Fibroblast of gingiva (primary cell): ENCODE data around the gene RTN4.
"Not testable (repeated sequence)": the region's sequence is repeated elsewhere in the genome, so short reads cannot be mapped to it uniquely, and the experiment has no call there.

ENCODE experiments used
- DNase-seq: peaks from one replicate; pipeline ENCODE4 v3.0.0-alpha.2; 2011; ENCODE audit warnings: low read depth

The RTN4 gene

GRCh38 chr2:55050100-55050994 lies at the start of gene RTN4:
RTN4 (minus strand) TSS chr2:55050451; CDS start chr2:55050300, 151 bp downstream.
- DNase-seq: peak; percentile 100

GRCh38 chr2:55099493-55099877 lies 49.2 kb upstream of the RTN4 start:
- no peak for DNase-seq

- DNase-seq: no peak
These were observed 47.5 kb upstream of the RTN4 start for GRCh38 chr2:55097461-55098410.

- DNase-seq: no peak
These were observed 46.8 kb upstream of the RTN4 start for GRCh38 chr2:55097082-55097460.

- DNase-seq: no peak
These were observed 46.3 kb upstream of the RTN4 start for GRCh38 chr2:55096586-55096985.

GRCh38 chr2:55093381-55093780 lies 43.1 kb upstream of the RTN4 start:
- no peak for DNase-seq

GRCh38 chr2:55092439-55092838 lies 42.2 kb upstream of the RTN4 start:
- no peak for DNase-seq

GRCh38 chr2:55091681-55092080 lies 41.4 kb upstream of the RTN4 start:
- DNase-seq: not testable (repeated sequence)

GRCh38 chr2:55090702-55091101 lies 40.5 kb upstream of the RTN4 start:
- peak; percentile 29 for DNase-seq

GRCh38 chr2:55089726-55090125 lies 39.5 kb upstream of the RTN4 start:
- no peak for DNase-seq

GRCh38 chr2:55088400-55088799 lies 38.1 kb upstream of the RTN4 start:
- peak; percentile 54 for DNase-seq

GRCh38 chr2:55087936-55088335 lies 37.7 kb upstream of the RTN4 start:
- DNase-seq: no peak

- DNase-seq: no peak
These were observed 37.2 kb upstream of the RTN4 start for GRCh38 chr2:55087501-55087900.

GRCh38 chr2:55085113-55086040 lies 35.1 kb upstream of the RTN4 start:
- DNase-seq: no peak

- DNase-seq: no peak
These were observed 34.4 kb upstream of the RTN4 start for GRCh38 chr2:55084641-55085040.

- no peak for DNase-seq
These were observed 30.0 kb upstream of the RTN4 start for GRCh38 chr2:55080204-55080738.

GRCh38 chr2:55078956-55079355 lies 28.7 kb upstream of the RTN4 start:
- DNase-seq: no peak

- DNase-seq: no peak
These were observed 26.5 kb upstream of the RTN4 start for GRCh38 chr2:55076721-55077120.

- DNase-seq: not testable (repeated sequence)
These were observed 25.8 kb upstream of the RTN4 start for GRCh38 chr2:55076019-55076418.

GRCh38 chr2:55073000-55073983 lies 23.0 kb upstream of the RTN4 start:
- DNase-seq: no peak
